Progenitor cell of endocrine pancreas (in vitro differentiated cells): ENCODE measurements around the gene SIRPB2. TPM values are rescaled to one million over a fixed set of nuclear protein-coding genes. Genes with fewer than 3 reads are reported as not detected.

Experiments used
- DNase-seq: peaks from one replicate; pipeline ENCODE4 v3.0.0; 2021; ENCODE audit warnings: low spot score; ENCODE audit not compliant: unreplicated experiment
- H3K27ac Mint-ChIP-seq: 2 replicates; pipeline ENCODE4 v1.8.0; 2021; ENCODE audit warnings: mild to moderate bottlenecking, moderate library complexity, mixed read lengths
- H3K27me3 Mint-ChIP-seq: 2 replicates; pipeline ENCODE4 v1.8.0; 2021; ENCODE audit warnings: mixed read lengths
- H3K36me3 Mint-ChIP-seq: 2 replicates; pipeline ENCODE4 v1.8.0; 2022; ENCODE audit warnings: mixed read lengths; ENCODE audit not compliant: insufficient read depth
- H3K4me1 Mint-ChIP-seq: 2 replicates; pipeline ENCODE4 v1.8.0; 2021; ENCODE audit warnings: low read depth, mixed read lengths
- H3K4me3 Mint-ChIP-seq: 2 replicates; pipeline ENCODE4 v1.8.0; 2021; ENCODE audit warnings: low read depth, mild to moderate bottlenecking, moderate library complexity, mixed read lengths
- H3K9me3 Mint-ChIP-seq: 2 replicates; pipeline ENCODE4 v1.8.0; 2021; ENCODE audit warnings: low read depth, mixed read lengths
- total RNA-seq: library from RNA; stranded (reverse); gene quantifications from 2 replicates; pipeline ENCODE4 v1.2.1, GENCODE V29; 2021
- TF ChIP-seq, protein P1 (sequence below): fragments of 200-600 bp; sonication (generic); IDR thresholded peaks from one replicate; pipeline ENCODE4 v1.5.0; 2021; ENCODE audit warnings: antibody characterized with exemption, mild to moderate bottlenecking; ENCODE audit not compliant: unreplicated experiment

The SIRPB2 gene
- total RNA-seq, 1 donor from 2014 or later: not detected

DNA sequence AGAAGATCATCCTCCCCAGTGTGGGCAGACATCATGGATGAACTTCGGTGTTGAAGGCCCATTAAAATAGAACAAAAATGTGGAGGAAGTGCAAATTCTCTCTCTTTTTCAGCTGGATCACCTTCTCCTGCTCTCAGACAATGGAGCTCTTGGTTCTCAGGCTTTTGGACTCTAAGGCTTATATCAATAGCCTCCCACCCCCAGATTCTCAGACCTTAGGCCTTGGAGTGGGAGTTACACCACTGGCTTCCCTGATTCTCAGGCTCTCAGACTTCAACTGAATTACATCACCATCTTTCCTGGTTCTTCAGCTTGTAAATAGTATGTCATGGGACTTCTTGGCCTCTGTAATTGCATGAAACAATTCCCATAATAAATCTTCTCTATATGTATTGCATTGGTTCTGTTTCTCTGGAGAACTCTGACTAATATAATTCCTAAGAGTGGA lies 61.2 kb downstream of the SIRPB2 start:
- DNase-seq: no peak
- no peak overlapping the region for H3K27ac Mint-ChIP-seq
- peaks cover 3% of the 10 kb centered on the region for H3K9me3 Mint-ChIP-seq
- no peaks in the 10 kb centered on the region for H3K27me3 Mint-ChIP-seq
- H3K4me3 Mint-ChIP-seq: no peak overlapping the region
- H3K4me1 Mint-ChIP-seq: no peaks in the 10 kb centered on the region
- peaks cover 4% of the 10 kb centered on the region for H3K36me3 Mint-ChIP-seq
- TF ChIP-seq, protein P1, sequence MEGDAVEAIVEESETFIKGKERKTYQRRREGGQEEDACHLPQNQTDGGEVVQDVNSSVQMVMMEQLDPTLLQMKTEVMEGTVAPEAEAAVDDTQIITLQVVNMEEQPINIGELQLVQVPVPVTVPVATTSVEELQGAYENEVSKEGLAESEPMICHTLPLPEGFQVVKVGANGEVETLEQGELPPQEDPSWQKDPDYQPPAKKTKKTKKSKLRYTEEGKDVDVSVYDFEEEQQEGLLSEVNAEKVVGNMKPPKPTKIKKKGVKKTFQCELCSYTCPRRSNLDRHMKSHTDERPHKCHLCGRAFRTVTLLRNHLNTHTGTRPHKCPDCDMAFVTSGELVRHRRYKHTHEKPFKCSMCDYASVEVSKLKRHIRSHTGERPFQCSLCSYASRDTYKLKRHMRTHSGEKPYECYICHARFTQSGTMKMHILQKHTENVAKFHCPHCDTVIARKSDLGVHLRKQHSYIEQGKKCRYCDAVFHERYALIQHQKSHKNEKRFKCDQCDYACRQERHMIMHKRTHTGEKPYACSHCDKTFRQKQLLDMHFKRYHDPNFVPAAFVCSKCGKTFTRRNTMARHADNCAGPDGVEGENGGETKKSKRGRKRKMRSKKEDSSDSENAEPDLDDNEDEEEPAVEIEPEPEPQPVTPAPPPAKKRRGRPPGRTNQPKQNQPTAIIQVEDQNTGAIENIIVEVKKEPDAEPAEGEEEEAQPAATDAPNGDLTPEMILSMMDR: no peak

DNA sequence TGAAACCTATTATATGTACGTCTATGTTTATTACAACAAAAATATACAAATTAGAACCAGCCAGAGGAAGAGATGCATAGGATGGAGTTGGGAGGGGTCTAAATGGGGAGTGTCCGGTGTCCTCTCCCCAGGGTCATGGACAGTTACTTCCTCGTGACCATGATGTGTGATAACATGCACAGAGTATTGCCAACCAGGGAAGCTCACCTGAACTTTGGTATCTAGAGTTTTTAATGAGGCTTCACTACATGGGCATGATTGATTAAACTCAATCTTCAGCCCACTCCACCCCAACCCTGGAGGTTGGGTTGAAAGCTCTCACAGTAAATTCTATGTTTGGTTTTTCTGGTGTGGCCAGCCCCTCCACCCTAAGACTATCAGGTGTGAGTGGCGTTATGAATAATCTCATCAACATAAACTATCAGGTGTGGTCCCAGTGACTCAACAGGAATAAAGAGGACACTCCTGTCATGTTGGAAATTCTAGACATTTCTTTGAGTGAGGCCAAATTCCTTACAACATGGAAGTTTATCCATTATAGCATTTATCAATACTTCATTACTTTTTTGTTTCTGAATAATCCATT lies 62.0 kb downstream of the SIRPB2 start:
- no peak for DNase-seq
- TF ChIP-seq, protein P1: no peak
- Mint-ChIP-seq H3K27ac (no peak overlapping the region), H3K9me3 (peaks cover 3% of the 10 kb centered on the region), H3K36me3 (peaks cover 1% of the 10 kb centered on the region), H3K4me3 (no peak overlapping the region), H3K4me1 (peaks cover 1% of the 10 kb centered on the region), H3K27me3 (no peaks in the 10 kb centered on the region)

DNA sequence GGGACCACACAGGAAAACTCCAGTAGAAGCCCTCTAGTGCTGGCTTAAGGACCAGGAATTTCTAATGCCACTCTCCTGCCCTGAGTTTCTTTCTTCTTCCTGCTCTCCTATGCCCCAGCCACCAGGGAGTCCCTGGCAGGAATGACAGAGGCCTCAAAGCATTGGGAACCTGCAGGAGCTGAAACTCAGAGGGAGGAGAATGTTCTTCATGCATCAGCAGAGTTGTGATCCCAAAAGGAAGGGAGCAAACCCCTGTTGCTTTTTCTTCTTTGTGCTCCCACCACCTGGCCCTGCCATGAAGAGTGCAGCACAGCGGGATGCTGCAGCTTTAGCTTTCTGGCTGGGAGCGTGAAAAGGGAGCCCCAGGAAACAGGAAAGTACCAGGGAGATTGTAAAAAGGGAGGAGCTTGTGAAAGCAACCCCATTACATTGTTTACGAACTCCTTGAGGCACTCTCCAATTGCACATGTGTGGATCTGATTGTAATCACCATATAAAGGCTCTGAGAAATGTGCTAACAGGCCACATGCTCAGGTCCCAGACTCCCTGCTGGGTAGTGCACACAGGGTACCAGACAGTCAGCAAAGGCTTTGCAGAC lies 63.7 kb downstream of the SIRPB2 start:
- DNase-seq: no peak
- H3K4me1 Mint-ChIP-seq: peaks cover 1% of the 10 kb centered on the region

DNA sequence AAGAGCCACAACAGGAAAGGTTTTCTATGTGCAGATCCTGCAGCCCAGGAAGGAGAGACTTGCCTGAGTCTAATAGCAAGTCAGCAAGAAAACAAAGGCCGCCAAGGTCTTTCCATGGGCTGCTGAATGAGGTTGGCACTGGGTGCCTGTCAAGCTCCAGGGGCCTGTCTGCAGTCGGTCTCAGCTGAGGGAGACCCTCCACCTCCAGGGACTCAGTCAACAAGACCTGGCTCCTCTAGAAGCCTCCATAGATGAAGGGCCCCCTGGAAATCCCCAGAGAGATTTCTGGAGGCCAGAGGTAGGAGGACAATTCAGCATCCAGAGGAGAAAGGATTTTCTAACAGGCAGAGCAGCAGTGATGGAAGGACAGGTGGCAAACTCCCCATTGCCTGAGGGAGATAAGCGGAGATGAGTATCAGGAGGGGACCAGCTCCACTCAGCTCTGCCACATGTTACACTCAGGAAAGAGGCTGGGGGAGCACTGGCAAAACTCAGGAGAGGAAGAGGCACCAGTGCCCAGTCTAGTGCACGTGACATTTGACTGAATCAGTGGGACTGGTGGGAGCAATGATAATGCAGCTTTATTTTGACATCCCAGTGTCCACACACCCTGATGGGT lies 64.9 kb downstream of the SIRPB2 start:
- no peaks in the 10 kb centered on the region for H3K36me3 Mint-ChIP-seq
- no peak overlapping the region for H3K4me3 Mint-ChIP-seq
- H3K4me1 Mint-ChIP-seq: peaks cover 1% of the 10 kb centered on the region
- H3K9me3 Mint-ChIP-seq: no peaks in the 10 kb centered on the region
- H3K27me3 Mint-ChIP-seq: peaks cover 6% of the 10 kb centered on the region
- no peak overlapping the region for H3K27ac Mint-ChIP-seq
- TF ChIP-seq, protein P1: no peak
- DNase-seq: no peak

More for the DNA sequence above, 63.7 kb downstream of the SIRPB2 start:
- H3K36me3 Mint-ChIP-seq: no peaks in the 10 kb centered on the region
- peaks cover 2% of the 10 kb centered on the region for H3K27me3 Mint-ChIP-seq
- H3K4me3 Mint-ChIP-seq: no peak overlapping the region
- H3K27ac Mint-ChIP-seq: no peak overlapping the region
- H3K9me3 Mint-ChIP-seq: no peaks in the 10 kb centered on the region
- TF ChIP-seq, protein P1: no peak

Other genes starting within 250 kb of the SIRPB2 start
- 2.7 and 3.3 TPM in 2 replicates for gene SNPH, start 225.1 kb downstream of the SIRPB2 start, total RNA-seq
- 2.0 and 2.3 TPM in 2 replicates for gene SDCBP2, start 162.3 kb downstream of the SIRPB2 start, total RNA-seq
- 149 and 160 TPM in 2 replicates for gene FKBP1A, start 98.4 kb downstream of the SIRPB2 start, total RNA-seq
- gene NSFL1C, start 24.6 kb downstream of the SIRPB2 start, total RNA-seq: 88.6 and 88.7 TPM in 2 replicates
- gene SIRPD, start 66.3 kb upstream of the SIRPB2 start, total RNA-seq: not detected in 2 replicates
- 0.96 and 1.6 TPM in 2 replicates for gene SIRPB1, start 128.6 kb upstream of the SIRPB2 start, total RNA-seq
- not detected in 2 replicates for gene SIRPG, start 166.4 kb upstream of the SIRPB2 start, total RNA-seq